Lower lobe of right lung (tissue), 2 donors: Measurements from ENCODE around the gene DCC. TPM values are rescaled to one million over a fixed set of nuclear protein-coding genes. Genes with fewer than 3 reads are reported as not detected.

Experiments
- ATAC-seq, 2 donors: fragments of 200-7000 bp; cut with Tn5 transposase; one replicate each; pipeline ENCODE4 v1.9.1; 2020 to 2022; ENCODE audit warnings: mild to moderate bottlenecking in 2 of 2, moderate library complexity in 2 of 2
- DNase-seq: peaks from one replicate; pipeline ENCODE4 v3.0.0-alpha.2; 2020
- H3K27ac ChIP-seq: fragments of 200-600 bp; one replicate; pipeline ENCODE4 v1.8.0; 2022
- H3K27me3 ChIP-seq: fragments of 200-600 bp; one replicate; pipeline ENCODE4 v1.8.0; 2022; ENCODE audit warnings: low read depth
- H3K36me3 ChIP-seq: fragments of 200-600 bp; one replicate; pipeline ENCODE4 v1.8.0; 2022; ENCODE audit warnings: mild to moderate bottlenecking
- H3K4me1 ChIP-seq: fragments of 200-600 bp; one replicate; pipeline ENCODE4 v1.8.0; 2022
- H3K4me3 ChIP-seq: fragments of 200-600 bp; one replicate; pipeline ENCODE4 v1.8.0; 2022; ENCODE audit warnings: mild to moderate bottlenecking
- H3K9me3 ChIP-seq: fragments of 200-600 bp; one replicate; pipeline ENCODE4 v1.8.0; 2022
- CTCF ChIP-seq: fragments of 200-600 bp; IDR thresholded peaks from one replicate; pipeline ENCODE4 v1.8.0; 2022; ENCODE audit warnings: antibody characterized with exemption, mild to moderate bottlenecking
- intact Hi-C: fragments of 100-400 bp; cut with DNase I; formaldehyde crosslinking; loops from one replicate; pipeline ENCODE4 v1.11.0; 2022
- total RNA-seq: library from RNA; stranded (reverse); fragmentation: NEBNext Ultra II Directional; extraction: Animal tissue kit (Norgen Biotek cat#: 25700); gene quantifications from one replicate; pipeline ENCODE4 v1.2.1, GENCODE V29; 2021
- donor health status: DM: no; HTN: yes; CAD: no; lungs with severe emphysema.

Gene DCC
- total RNA-seq, 1 donor from 2014 or later: 4.5 TPM

GRCh38 chr18:53443831-53444230 lies 1103.8 kb downstream of the DCC start:
- Histone ChIP-seq H3K4me3 (no peak overlapping the region), H3K36me3 (no peaks in the 10 kb centered on the region), H3K9me3 (no peaks in the 10 kb centered on the region), H3K27me3 (no peaks in the 10 kb centered on the region), H3K27ac (no peak overlapping the region), H3K4me1 (no peaks in the 10 kb centered on the region)
- ATAC-seq: no peak
- intact Hi-C loops: no loop called here
- no peak for DNase-seq
- TF ChIP-seq CTCF: no peak

- no peak overlapping the region for H3K4me3 ChIP-seq
- DNase-seq (no peak), ATAC-seq (peak; percentile 43 to 69)
- no peak overlapping the region for H3K27ac ChIP-seq
- no peaks in the 10 kb centered on the region for H3K4me1 ChIP-seq
- no peak for TF ChIP-seq CTCF
- no peaks in the 10 kb centered on the region for H3K36me3 ChIP-seq
- H3K9me3 ChIP-seq: no peaks in the 10 kb centered on the region
- H3K27me3 ChIP-seq: no peaks in the 10 kb centered on the region
- intact Hi-C loops: no loop called here
These were observed 1111.9 kb downstream of the DCC start for GRCh38 chr18:53451902-53452301.

- TF ChIP-seq CTCF: no peak
- Histone ChIP-seq H3K4me1 (no peaks in the 10 kb centered on the region), H3K9me3 (no peaks in the 10 kb centered on the region), H3K27ac (no peak overlapping the region), H3K27me3 (no peaks in the 10 kb centered on the region), H3K4me3 (no peak overlapping the region), H3K36me3 (no peaks in the 10 kb centered on the region)
- ATAC-seq (no peak), DNase-seq (no peak)
- intact Hi-C loops: no loop called here
These were observed 1117.1 kb downstream of the DCC start for GRCh38 chr18:53457068-53457467.

- H3K4me1 ChIP-seq: no peaks in the 10 kb centered on the region
- no peak overlapping the region for H3K27ac ChIP-seq
- DNase-seq (no peak), ATAC-seq (no peak)
- no peaks in the 10 kb centered on the region for H3K27me3 ChIP-seq
- TF ChIP-seq CTCF: no peak
- no peak overlapping the region for H3K4me3 ChIP-seq
- intact Hi-C loops: no loop called here
- H3K9me3 ChIP-seq: no peaks in the 10 kb centered on the region
- H3K36me3 ChIP-seq: no peaks in the 10 kb centered on the region
These were observed 1118.3 kb downstream of the DCC start for GRCh38 chr18:53458268-53458667.

GRCh38 chr18:53458944-53459580 lies 1119.1 kb downstream of the DCC start:
- ATAC-seq: no peak

More at GRCh38 chr18:53458944-53459580, 1119.1 kb downstream of the DCC start:
- intact Hi-C loops: no loop called here
- Histone ChIP-seq H3K4me3 (no peak overlapping the region), H3K36me3 (no peaks in the 10 kb centered on the region), H3K27ac (no peak overlapping the region), H3K27me3 (no peaks in the 10 kb centered on the region), H3K4me1 (no peaks in the 10 kb centered on the region), H3K9me3 (no peaks in the 10 kb centered on the region)
- no peak for TF ChIP-seq CTCF
- no peak for DNase-seq
